VCaP (cell line): ENCODE measurements around the gene BIRC7.

Experiments
- H3K27ac ChIP-seq: fragments of 450-650 bp; 2 replicates; pipeline ENCODE4 v1.5.1; 2017
- CTCF ChIP-seq: fragments of 450-650 bp; conservative IDR thresholded peaks from 2 replicates; pipeline ENCODE4 v1.5.1; 2017; ENCODE audit warnings: mild to moderate bottlenecking, moderate library complexity

The BIRC7 gene

DNA sequence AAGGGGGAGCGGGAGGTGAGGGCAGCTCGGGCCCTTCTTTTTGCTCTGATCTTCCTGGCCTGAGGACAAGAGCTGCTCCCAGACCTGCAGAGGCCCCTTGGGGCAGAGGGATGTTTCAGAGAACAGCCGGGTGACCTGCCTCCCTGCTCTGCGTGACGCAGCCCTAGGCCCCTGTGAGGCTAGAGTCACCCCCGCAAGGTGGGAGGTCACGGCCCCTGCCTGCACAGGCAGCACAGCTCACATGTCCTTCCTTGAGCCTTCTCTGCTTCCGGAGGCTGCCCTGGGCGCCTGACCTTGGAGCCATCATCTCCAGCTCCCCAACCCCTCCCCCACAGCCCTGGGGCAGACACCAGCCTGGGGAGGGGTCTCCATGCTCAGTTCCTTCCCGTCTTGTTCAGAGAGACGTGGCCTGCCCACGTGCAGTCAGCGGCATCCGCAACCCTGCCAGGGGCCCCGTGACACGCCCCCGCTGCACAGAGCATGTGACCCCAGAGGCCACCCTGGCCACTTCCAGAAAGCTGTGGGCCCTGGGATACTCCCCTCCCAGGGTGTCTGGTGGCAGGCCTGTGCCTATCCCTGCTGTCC, at the start of gene BIRC7:
Gene BIRC7, plus strand, starts transcription at position 507 of the 585 bp plus-strand sequence. CDS start 192 bp downstream, outside the sequence.
- H3K27ac ChIP-seq, result peak within 1 kb of the TSS; percentile 41; the same call in 1 of the 2 replicates
- no peak for TF ChIP-seq CTCF

DNA sequence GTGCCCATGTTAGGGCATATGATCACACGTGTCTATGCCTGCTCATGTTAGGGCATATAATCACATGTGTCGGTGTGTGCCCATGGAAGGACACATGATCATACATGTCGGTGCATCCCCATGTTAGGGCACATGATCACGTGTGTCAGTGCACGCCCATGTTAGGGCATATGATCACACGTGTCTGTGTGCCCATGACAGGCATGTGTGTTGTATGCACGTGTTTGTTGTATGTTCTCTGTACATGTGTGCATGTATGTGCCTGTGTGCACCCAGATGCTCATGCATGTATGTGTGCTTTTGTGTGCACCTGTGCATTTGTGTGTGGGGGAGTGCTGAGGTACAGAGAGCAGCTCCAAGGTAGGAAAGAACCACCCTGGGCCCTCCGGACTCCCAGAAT, 49.6 kb upstream of the BIRC7 start:
- TF ChIP-seq CTCF, result no peak
- no peak overlapping the region for H3K27ac ChIP-seq

DNA sequence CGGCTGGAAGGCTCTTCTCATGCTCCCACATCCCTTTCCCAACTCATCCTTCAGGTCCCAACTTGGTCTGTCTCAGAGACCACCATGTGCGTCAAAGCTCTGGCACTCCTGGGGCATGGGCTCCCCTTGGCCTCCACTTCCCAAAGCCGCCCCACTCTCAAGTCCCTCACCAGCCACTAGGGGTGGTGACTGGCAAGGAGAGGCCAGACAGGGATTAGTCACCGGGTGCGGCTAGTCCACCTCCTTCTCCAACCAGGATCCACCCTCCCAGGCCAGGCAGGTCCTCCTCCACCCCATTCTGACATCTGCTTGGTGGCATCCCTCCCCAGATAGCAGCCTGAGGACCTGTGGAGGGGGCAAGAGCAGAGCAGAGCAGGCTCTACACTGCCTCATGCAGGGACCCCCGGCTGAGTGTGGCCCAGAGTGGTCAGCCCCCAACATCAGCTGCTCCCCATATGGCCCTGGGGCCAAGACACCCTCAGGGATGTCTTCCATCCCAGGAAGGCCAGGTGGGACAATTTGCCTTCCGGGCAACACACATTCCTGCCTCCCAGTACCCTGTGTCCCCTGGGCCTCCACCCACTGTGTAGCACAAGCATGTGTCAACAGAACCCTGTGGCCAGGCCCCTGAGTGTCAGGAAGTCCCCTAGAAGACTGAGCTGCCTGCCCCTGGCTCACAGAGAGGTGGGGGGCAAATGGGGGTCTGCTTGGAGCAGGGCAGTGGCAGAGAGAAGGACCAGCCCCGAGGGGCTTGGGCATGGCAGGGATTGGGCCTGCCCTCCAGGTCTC, 49.0 kb upstream of the BIRC7 start:
- TF ChIP-seq CTCF, result no peak; the same call in 1 of the 2 replicates

GRCh38 chr20:63187338-63188158, 48.2 kb upstream of the BIRC7 start:
- H3K27ac ChIP-seq, result no peak overlapping the region
- no peak for TF ChIP-seq CTCF

More for the DNA sequence above, 49.0 kb upstream of the BIRC7 start:
- no peak overlapping the region for H3K27ac ChIP-seq

DNA sequence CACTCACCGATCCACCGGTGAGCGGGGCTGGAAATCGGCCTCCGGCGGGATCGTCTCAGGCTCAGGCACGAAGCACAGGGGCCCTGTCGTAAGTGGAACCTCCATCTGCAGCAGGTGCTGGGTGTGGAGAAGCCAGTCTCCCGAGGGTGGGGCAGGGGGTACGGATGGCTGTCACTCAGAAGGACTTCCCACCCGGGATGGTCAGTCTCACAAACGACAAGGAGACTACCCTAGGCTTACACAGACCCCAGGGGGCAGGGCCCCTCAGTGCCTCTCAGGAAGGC, 47.6 kb upstream of the BIRC7 start:
- TF ChIP-seq CTCF, result no peak
- no peak overlapping the region for H3K27ac ChIP-seq

GRCh38 chr20:63188641-63189321, 46.9 kb upstream of the BIRC7 start:
- no peak overlapping the region for H3K27ac ChIP-seq
- no peak for TF ChIP-seq CTCF

- H3K27ac ChIP-seq, result no peak overlapping the region
- TF ChIP-seq CTCF, result no peak
Observed at GRCh38 chr20:63189322-63189642, 46.4 kb upstream of the BIRC7 start.
